Colonic mucosa (tissue), 4 donors: ENCODE results near the gene NOB1. TPM values are rescaled to one million over a fixed set of nuclear protein-coding genes. Genes with fewer than 3 reads are reported as not detected.
A peak's percentile ranks its signal among the peaks of the same experiment; 100 is the strongest.
"Not testable (repeated sequence)": the region's sequence is repeated elsewhere in the genome, so short reads cannot be mapped to it uniquely, and the experiment has no call there.

Experiments used
- DNase-seq: peaks from one replicate; pipeline ENCODE4 v3.0.0-alpha.2; 2020
- H3K27ac ChIP-seq: fragments of 200-600 bp; one replicate; pipeline ENCODE4 v1.8.0; 2021
- H3K27me3 ChIP-seq: fragments of 200-600 bp; one replicate; pipeline ENCODE4 v1.8.0; 2021
- H3K36me3 ChIP-seq: fragments of 200-600 bp; one replicate; pipeline ENCODE4 v1.8.0; 2021
- H3K4me1 ChIP-seq: fragments of 200-600 bp; one replicate; pipeline ENCODE4 v1.8.0; 2021; ENCODE audit warnings: mild to moderate bottlenecking
- H3K4me3 ChIP-seq: fragments of 200-600 bp; one replicate; pipeline ENCODE4 v1.8.0; 2021
- H3K9ac ChIP-seq, 2 donors: one replicate each; pipeline ENCODE4 v1.7.0; 2013; ENCODE audit warnings: control low read depth in 2 of 2, low read depth in 2 of 2, low read length in 2 of 2
- H3K9me3 ChIP-seq: fragments of 200-600 bp; one replicate; pipeline ENCODE4 v1.8.0; 2021
- intact Hi-C: fragments of 100-400 bp; cut with DNase I; formaldehyde crosslinking; loops from one replicate; pipeline ENCODE4 v1.14.1; 2022
- total RNA-seq, 2 donors: library from RNA; stranded (reverse); fragmentation: NEBNext Ultra II Directional in 1 of 2; extraction: Animal tissue kit (Norgen Biotek cat#: 25700) in 1 of 2; gene quantifications; one replicate each; pipeline ENCODE4 v1.2.1, GENCODE V29; 2021
- TF ChIP-seq, protein P1 (sequence below): fragments of 200-600 bp; IDR thresholded peaks from one replicate; pipeline ENCODE4 v1.8.0; 2022; ENCODE audit warnings: antibody characterized with exemption, mild to moderate bottlenecking
- donor health status: healthy.
- donor health status: DM: no; HTN: no; CAD: no.
- donor health status: DM: no; HTN: no; CAD: no.

Gene NOB1
- total RNA-seq, 2 donors from 2014 or later, result 36.3 to 45.8 TPM

DNA sequence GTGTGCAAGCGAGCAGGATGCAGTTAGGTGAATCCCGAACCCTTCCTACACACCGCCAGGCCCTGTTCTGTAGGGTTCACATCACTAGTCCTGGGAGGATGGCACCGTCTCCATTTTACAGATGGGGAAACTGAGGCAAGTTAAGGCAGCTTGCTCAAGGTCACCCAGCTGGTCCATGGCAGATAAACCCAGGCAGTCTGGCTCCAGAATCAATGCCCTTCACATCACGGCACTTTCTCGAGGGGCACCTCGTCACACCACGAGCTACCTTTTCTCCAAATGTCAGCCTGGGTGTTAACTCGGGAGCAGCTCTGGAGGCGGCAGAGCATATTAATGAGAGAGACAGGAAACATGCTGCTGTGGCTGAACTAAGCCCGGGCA, 9.5 kb downstream of the NOB1 start:
- DNase-seq, result no peak
- no peak overlapping the region for H3K9ac ChIP-seq
- no peak overlapping the region for H3K27ac ChIP-seq
- H3K4me3 ChIP-seq, result no peak overlapping the region
- no peaks in the 10 kb centered on the region for H3K27me3 ChIP-seq
- H3K9me3 ChIP-seq, result no peaks in the 10 kb centered on the region
- peaks cover 6% of the 10 kb centered on the region for H3K4me1 ChIP-seq
- intact Hi-C loops, result loop anchor here (5.0 kb wide), 1 partner anchor 353 kb away; no protein-coding TSS in a partner anchor
- TF ChIP-seq, protein P1, sequence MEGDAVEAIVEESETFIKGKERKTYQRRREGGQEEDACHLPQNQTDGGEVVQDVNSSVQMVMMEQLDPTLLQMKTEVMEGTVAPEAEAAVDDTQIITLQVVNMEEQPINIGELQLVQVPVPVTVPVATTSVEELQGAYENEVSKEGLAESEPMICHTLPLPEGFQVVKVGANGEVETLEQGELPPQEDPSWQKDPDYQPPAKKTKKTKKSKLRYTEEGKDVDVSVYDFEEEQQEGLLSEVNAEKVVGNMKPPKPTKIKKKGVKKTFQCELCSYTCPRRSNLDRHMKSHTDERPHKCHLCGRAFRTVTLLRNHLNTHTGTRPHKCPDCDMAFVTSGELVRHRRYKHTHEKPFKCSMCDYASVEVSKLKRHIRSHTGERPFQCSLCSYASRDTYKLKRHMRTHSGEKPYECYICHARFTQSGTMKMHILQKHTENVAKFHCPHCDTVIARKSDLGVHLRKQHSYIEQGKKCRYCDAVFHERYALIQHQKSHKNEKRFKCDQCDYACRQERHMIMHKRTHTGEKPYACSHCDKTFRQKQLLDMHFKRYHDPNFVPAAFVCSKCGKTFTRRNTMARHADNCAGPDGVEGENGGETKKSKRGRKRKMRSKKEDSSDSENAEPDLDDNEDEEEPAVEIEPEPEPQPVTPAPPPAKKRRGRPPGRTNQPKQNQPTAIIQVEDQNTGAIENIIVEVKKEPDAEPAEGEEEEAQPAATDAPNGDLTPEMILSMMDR, result no peak
- peaks cover 13% of the 10 kb centered on the region for H3K36me3 ChIP-seq

DNA sequence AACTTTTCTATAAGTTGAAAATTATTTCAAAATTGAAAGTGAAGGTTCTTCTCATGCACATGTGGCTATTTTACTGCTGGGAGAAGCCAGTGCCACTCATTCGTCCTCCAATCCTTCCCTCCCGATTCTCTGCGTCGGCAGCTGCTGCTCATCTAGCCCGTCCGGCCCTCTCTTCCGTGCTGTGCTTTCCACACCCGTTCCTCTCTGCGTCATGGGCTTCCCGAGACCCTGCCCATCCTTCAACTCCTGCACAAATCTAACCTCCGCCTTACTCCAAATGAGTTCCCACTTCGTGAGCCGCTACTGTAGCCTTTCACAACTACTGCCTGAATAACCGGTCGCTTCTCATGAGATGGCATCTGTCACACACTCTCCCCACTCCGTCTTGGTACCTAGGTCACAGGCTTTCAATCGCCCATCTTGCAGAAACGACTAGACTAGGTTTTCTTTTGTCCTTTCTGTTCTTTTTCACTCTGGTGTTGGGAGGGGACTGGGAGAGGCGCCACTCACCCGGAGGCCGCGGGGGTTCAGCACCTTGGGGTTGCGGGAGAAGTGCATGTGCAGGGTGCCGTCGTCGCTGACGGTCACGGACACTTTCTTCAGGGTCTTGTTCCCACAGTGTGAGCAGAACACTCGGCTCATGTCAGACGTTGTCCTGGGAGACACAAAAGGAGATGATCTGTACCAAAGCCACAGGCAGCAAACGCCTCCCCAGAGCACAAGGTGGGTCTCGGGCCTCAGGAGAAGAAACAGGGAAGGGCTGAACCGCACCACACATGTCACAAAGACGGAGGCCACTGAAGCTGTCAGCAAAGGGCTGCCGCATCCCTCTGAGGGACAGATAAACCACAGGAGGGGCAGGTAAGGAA, 10.1 kb downstream of the NOB1 start:
- Histone ChIP-seq H3K27me3 (no peaks in the 10 kb centered on the region), H3K9me3 (no peaks in the 10 kb centered on the region), H3K27ac (no peak overlapping the region), H3K4me3 (no peak overlapping the region), H3K36me3 (peaks cover 9% of the 10 kb centered on the region), H3K4me1 (peaks cover 6% of the 10 kb centered on the region), H3K9ac (no peak overlapping the region)
- no peak for DNase-seq
- TF ChIP-seq, protein P1, result no peak
- intact Hi-C loops, result loop anchor here (5.0 kb wide), 1 partner anchor 352 kb away; no protein-coding TSS in a partner anchor

DNA sequence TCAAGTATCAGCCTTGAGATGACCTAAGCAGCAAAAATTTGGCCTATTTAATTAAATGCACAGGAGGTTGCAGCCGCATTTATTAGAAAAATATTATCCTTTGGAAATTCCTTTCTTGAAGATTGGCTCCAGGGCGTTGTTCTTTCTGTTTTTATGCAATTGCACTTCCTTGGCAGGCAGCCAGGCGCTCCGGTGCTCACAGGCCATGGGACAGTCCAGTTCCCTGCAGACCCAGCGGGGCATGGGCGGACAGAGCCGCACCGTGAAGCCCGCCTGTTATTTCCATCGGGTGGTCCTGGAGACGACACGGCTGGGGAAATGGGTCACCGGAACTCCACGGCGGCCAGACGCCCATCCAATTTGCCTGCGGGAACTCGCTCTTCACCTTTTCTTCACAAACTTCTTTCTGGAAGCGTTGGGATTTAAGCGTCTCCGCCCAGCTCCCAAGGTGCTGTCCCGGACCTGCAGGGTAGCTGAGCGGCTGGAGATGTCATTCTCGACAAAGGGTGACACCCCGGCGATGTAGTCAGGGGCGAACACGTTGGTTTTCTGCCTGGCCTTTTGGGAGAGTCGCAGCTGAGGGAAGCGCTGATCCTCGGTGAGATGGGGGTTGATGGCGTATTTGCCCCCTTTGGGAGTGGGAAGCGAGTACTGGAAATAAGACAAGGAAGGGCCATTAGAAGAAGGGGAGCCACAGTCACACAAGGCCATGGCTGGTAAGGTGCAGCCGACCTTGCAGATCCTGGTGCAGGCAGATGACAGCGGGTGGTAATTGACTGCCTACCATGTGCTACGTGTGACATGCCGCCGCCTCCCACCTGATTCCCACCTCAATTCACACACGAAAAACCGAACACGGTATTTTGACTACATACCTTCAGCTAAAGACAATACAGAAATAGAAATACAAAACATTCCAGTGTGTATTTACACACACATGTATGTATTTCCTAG, 12.5 kb downstream of the NOB1 start:
- Histone ChIP-seq H3K9ac (peak overlapping the region; percentile 24 to 34), H3K36me3 (peaks cover 9% of the 10 kb centered on the region), H3K4me1 (peaks cover 6% of the 10 kb centered on the region), H3K4me3 (no peak overlapping the region), H3K9me3 (no peaks in the 10 kb centered on the region), H3K27me3 (no peaks in the 10 kb centered on the region), H3K27ac (peak overlapping the region; percentile 18)
- peak; percentile 95 for DNase-seq
- intact Hi-C loops, result no loop called here
- TF ChIP-seq, protein P1, result no peak

DNA sequence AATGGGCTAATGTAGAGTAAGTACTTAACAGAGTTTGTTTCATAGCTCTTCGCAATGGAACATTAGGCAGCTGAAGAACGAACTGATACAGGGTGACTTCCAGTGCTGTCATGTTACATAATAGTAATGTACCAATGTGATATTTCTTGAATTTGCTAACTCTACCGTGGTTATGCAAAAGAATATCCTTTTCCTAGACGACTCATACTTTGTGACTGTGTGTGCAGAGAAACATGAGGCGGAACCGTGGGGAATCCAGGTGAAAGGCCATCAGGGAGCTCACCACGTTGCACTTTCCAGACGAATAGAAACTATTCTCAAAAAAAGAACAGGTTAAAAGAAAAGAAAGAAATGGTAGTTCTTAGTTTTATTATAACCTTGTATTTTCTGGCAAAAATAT, 13.2 kb downstream of the NOB1 start:
- TF ChIP-seq, protein P1, result no peak
- intact Hi-C loops, result no loop called here
- Histone ChIP-seq H3K27me3 (no peaks in the 10 kb centered on the region), H3K9me3 (no peaks in the 10 kb centered on the region), H3K36me3 (peaks cover 9% of the 10 kb centered on the region), H3K9ac (peak overlapping the region in 1 of 2 donors; percentile 43), H3K4me1 (peaks cover 6% of the 10 kb centered on the region), H3K4me3 (no peak overlapping the region), H3K27ac (peak overlapping the region; percentile 18)
- DNase-seq, result no peak

DNA sequence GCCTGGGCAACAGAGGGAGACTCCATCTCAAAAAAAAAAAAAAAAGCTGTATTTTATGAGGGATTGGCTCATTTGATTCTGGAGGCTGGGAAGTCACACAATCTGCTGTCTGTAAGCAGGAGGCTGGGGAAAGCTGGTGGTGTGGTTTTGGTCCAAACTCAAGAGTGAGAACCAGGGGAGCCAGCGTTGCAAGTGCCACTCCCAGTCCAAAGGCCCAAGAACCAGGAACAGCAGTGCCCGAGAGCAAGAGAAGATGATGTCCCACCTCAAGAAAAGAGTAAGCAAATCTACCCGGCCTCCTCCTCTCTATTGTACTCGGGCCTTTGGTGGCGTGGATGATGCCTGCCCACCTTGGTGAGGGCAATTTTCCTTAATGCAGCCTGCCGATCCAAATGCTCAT, 22.6 kb downstream of the NOB1 start:
- Histone ChIP-seq H3K36me3 (no peaks in the 10 kb centered on the region), H3K9ac (no peak overlapping the region), H3K4me1 (peaks cover 3% of the 10 kb centered on the region), H3K4me3 (no peak overlapping the region), H3K27ac (no peak overlapping the region), H3K9me3 (no peaks in the 10 kb centered on the region), H3K27me3 (no peaks in the 10 kb centered on the region)
- TF ChIP-seq, protein P1, result no peak
- peak; percentile 56 for DNase-seq
- intact Hi-C loops, result no loop called here

DNA sequence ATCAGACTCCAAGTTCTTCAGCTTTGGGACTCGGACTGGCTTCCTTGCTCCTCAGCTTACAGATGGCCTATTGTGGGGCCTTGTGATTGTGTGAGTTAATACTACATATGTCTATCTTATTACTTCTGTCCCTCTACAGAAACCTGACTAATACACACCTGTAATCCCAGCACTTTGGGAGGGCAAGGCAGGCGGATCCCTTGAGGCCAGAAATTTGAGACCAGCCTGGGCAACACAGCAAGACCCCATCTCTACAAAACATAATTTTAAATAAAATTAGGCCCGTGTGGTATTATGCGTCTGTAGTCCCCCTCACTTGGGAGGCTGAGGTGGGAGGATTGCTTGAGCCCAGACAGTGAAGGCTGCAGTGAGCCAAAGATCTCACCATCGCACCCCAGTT, 23.4 kb downstream of the NOB1 start:
- H3K36me3 ChIP-seq, intact Hi-C loops, H3K4me1 ChIP-seq, H3K27ac ChIP-seq, H3K9ac ChIP-seq, H3K9me3 ChIP-seq, H3K27me3 ChIP-seq, DNase-seq, H3K4me3 ChIP-seq: not testable (repeated sequence)

DNA sequence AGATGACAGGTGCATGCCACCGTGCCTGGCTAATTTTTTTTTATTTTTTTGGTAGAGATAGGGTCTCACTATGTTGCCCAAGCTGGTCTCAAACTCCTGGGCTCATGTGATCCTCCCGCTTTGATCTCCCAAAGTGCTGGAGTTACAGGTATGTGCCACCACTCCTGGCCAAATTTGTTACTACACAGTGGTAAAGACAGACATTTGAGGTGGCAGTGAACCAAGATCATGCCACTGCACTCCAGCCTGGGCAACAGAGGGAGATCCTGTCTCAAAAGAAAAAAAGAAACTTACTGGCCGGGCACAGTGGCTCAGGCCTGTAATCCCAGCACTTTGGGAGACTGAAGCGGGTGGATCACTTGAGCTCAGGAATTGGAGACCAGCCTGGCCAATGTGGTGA, 25.7 kb downstream of the NOB1 start:
- H3K9me3 ChIP-seq, H3K4me3 ChIP-seq, H3K4me1 ChIP-seq, H3K27me3 ChIP-seq, H3K9ac ChIP-seq, intact Hi-C loops, H3K36me3 ChIP-seq, H3K27ac ChIP-seq, DNase-seq: not testable (repeated sequence)
